T-helper 17 cell (primary cell): ENCODE data around the gene STAG2. TPM values are rescaled to one million over a fixed set of nuclear protein-coding genes. Genes with fewer than 3 reads are reported as not detected.
"Not testable (repeated sequence)": the region's sequence is repeated elsewhere in the genome, so short reads cannot be mapped to it uniquely, and the experiment has no call there.

Experiments
- ATAC-seq: fragments of 150-1000 bp; cut with Tn5 transposase; 2 replicates; pipeline ENCODE4 v1.10.0; 2021; ENCODE audit warnings: mild to moderate bottlenecking, moderate library complexity
- DNase-seq, 3 donors: peaks; one replicate each; pipeline versions ENCODE4 v3.0.0 to v3.0.0-alpha.2; 2020 to 2021
- H3K9me3 ChIP-seq: one replicate; pipeline ENCODE4 v1.7.0; 2013; ENCODE audit warnings: low read length, mild to moderate bottlenecking; ENCODE audit not compliant: control insufficient read depth, poor library complexity, severe bottlenecking
- H3K27ac Mint-ChIP-seq: one replicate; pipeline ENCODE4 v1.8.0; 2022; ENCODE audit warnings: mild to moderate bottlenecking, moderate library complexity, mixed read lengths
- H3K27me3 Mint-ChIP-seq: one replicate; pipeline ENCODE4 v1.8.0; 2022; ENCODE audit warnings: mixed read lengths
- H3K36me3 Mint-ChIP-seq: one replicate; pipeline ENCODE4 v1.8.0; 2022; ENCODE audit warnings: low read depth, mixed read lengths
- H3K4me1 Mint-ChIP-seq: one replicate; pipeline ENCODE4 v1.8.0; 2022; ENCODE audit warnings: mild to moderate bottlenecking, mixed read lengths
- H3K4me3 Mint-ChIP-seq: one replicate; pipeline ENCODE4 v1.8.0; 2022; ENCODE audit warnings: mild to moderate bottlenecking, moderate library complexity, mixed read lengths
- total RNA-seq, 4 donors: library from RNA in 2 of 4; stranded (reverse) in 2 of 4; gene quantifications; one replicate each; pipeline ENCODE4 v1.2.3 and lab custom pipeline; 2022 to 2026

Gene STAG2
- total RNA-seq, result 10 to 100 TPM; 77.2 to 81.3 TPM
- total RNA-seq (lab: John Stamatoyannopoulos, UW), result 249 to 372 reads per million in 2 donors

- peak within 1 kb of the TSS; percentile 99 for H3K27ac Mint-ChIP-seq
- no peak for ATAC-seq
- peak within 1 kb of the TSS; percentile 98 for H3K4me3 Mint-ChIP-seq
- peaks cover 4% of the 10 kb centered on the region for H3K36me3 Mint-ChIP-seq
- H3K9me3 ChIP-seq, result no peaks in the 10 kb centered on the region
- H3K27me3 Mint-ChIP-seq, result no peaks in the 10 kb centered on the region
- peak; percentile 17 to 28 (median 25) for DNase-seq
- H3K4me1 Mint-ChIP-seq, result peaks cover 24% of the 10 kb centered on the region
These were observed at the start of gene STAG2 for GRCh38 chrX:123961268-123962005. Gene STAG2 (plus strand): TSS chrX:123961706. CDS start chrX:124022628, 60,922 bp downstream.

- Mint-ChIP-seq H3K4me3 (no peak overlapping the region), H3K4me1 (no peaks in the 10 kb centered on the region), H3K27ac (no peak overlapping the region), H3K36me3 (no peaks in the 10 kb centered on the region), H3K27me3 (no peaks in the 10 kb centered on the region)
- no peaks in the 10 kb centered on the region for H3K9me3 ChIP-seq
- ATAC-seq, result no peak
- DNase-seq, result no peak
These were observed 44.4 kb upstream of the STAG2 start for GRCh38 chrX:123917069-123917468.

GRCh38 chrX:123918106-123918721, 43.3 kb upstream of the STAG2 start:
- DNase-seq, result no peak
- no peak overlapping the region for H3K4me3 Mint-ChIP-seq
- H3K36me3 Mint-ChIP-seq, result no peaks in the 10 kb centered on the region
- no peak overlapping the region for H3K27ac Mint-ChIP-seq
- no peaks in the 10 kb centered on the region for H3K4me1 Mint-ChIP-seq
- no peaks in the 10 kb centered on the region for H3K27me3 Mint-ChIP-seq
- ATAC-seq, result no peak
- no peaks in the 10 kb centered on the region for H3K9me3 ChIP-seq

DNA sequence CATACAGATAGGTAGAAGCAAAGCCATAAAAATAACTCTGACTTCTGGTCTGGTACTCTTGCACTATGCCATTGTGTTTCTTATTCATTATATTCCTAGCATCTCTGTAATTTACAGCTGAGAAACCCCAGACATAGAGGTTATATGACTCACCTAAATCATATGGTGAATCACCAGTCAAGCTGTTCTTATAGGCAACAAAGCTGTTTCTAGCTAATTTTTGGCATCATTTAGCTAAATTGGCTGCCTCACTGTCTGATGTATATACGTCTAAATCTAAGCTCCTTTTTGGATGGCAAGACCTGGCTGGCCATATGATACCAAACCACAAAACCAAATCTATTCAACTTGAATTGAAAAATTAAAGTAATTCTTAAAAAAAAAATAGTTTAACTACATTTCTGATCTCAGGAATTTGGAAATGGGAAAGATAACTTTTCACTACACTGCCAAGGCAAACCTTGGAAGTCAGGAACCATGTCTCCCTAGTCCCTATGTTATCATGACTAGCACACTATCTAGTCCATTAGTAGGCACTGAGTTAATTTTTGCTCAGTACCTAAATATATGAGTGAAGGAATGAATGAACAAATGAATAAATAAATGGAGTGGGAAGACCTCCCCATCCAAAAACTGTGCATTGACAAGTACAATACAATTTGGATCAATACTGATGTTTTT, 41.3 kb upstream of the STAG2 start:
- no peak overlapping the region for H3K4me3 Mint-ChIP-seq
- no peaks in the 10 kb centered on the region for H3K9me3 ChIP-seq
- ATAC-seq, result no peak
- H3K4me1 Mint-ChIP-seq, result no peaks in the 10 kb centered on the region
- no peaks in the 10 kb centered on the region for H3K27me3 Mint-ChIP-seq
- no peak for DNase-seq
- H3K36me3 Mint-ChIP-seq, result no peaks in the 10 kb centered on the region
- H3K27ac Mint-ChIP-seq, result peak overlapping the region; percentile 32

DNA sequence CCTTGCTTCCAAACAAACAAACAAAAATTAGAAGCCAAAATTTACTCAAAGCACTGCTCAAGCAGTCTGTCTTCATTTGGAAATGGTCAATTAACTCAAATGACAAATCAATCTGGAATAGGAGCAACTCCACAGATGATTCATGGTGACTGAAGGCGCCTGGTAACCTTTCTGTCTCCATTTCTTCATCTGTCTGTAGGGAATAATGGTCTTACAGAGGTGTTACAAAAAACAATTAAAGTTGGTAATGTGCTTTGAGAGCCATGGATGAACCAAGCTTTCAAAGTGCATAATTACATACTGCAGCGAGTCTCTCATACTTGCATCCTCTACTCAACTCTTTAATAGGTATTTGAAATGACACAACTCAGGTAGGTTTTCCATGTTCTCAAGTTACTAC, 38.3 kb upstream of the STAG2 start:
- Mint-ChIP-seq H3K4me1 (no peaks in the 10 kb centered on the region), H3K4me3 (no peak overlapping the region), H3K36me3 (no peaks in the 10 kb centered on the region), H3K27me3 (no peaks in the 10 kb centered on the region), H3K27ac (no peak overlapping the region)
- ATAC-seq (no peak), DNase-seq (no peak)
- H3K9me3 ChIP-seq, result no peaks in the 10 kb centered on the region

DNA sequence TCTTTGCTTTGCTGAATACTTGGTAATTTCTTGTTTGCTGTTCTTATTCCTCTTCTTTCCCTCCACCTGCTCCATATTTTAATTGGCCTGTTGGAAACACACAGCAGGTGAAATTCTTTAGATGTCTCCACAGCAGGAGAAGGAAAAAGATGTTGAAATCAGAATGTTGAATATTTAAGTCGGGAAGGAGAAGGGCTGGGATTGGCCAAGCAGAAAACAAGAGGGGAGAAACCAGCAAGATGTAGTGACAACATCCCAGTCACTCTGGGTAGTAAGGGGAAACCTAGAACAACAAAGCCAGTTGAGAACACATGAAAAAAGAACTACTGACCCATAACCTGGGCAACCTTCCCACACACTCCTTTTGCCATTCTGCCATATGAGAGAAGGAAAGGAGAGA, 37.3 kb upstream of the STAG2 start:
- Mint-ChIP-seq H3K4me1 (no peaks in the 10 kb centered on the region), H3K27me3 (no peaks in the 10 kb centered on the region), H3K27ac (no peak overlapping the region), H3K36me3 (no peaks in the 10 kb centered on the region), H3K4me3 (no peak overlapping the region)
- no peaks in the 10 kb centered on the region for H3K9me3 ChIP-seq
- DNase-seq (no peak), ATAC-seq (no peak)

- DNase-seq (no peak), ATAC-seq (no peak)
- no peak overlapping the region for H3K27ac Mint-ChIP-seq
- no peak overlapping the region for H3K4me3 Mint-ChIP-seq
- H3K4me1 Mint-ChIP-seq, result no peaks in the 10 kb centered on the region
- H3K27me3 Mint-ChIP-seq, result no peaks in the 10 kb centered on the region
- no peaks in the 10 kb centered on the region for H3K9me3 ChIP-seq
- no peaks in the 10 kb centered on the region for H3K36me3 Mint-ChIP-seq
These were observed 33.7 kb upstream of the STAG2 start for GRCh38 chrX:123927845-123928244.

DNA sequence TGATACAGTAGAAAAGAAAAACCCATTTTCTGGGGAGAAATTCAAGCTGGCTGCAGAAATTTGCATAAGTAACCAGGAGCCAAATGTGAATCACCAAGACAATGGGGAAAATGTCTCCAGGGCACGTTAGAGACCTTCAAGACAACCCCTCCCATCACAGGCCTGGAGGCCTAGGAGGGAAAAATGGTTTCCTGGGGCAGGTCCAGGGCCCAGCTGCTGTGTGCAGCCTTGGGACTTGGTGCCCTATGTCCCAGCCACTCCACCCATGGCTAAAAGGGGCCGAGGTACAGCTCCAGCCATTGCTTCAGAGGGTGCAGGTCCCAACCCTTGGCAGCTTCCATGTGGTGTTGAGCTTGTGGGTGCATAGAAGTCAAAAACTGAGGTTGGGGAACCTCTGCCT, 29.5 kb upstream of the STAG2 start:
- H3K4me3 Mint-ChIP-seq, H3K9me3 ChIP-seq, H3K27ac Mint-ChIP-seq, H3K4me1 Mint-ChIP-seq, ATAC-seq, H3K36me3 Mint-ChIP-seq, H3K27me3 Mint-ChIP-seq, DNase-seq: not testable (repeated sequence)

DNA sequence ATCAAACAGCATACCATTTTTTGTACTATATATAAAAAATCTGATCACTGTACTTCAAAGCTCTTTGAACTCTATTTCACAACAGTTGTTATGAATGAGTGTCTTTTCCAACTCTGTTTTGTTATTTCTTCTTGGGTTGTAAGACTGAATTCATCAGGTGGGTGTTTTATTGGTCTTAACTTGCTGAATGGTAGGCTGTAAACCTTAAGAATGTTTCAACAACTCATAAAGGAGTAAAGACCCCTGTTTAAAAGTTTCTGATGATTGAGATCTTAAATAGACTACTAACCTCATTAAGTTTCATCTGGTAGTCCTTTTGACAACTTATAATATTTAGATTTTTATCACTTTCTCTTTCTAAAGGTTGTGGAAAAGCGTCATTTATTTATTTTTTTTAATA, 18.4 kb upstream of the STAG2 start:
- Mint-ChIP-seq H3K27ac (no peak overlapping the region), H3K27me3 (no peaks in the 10 kb centered on the region), H3K36me3 (no peaks in the 10 kb centered on the region), H3K4me3 (no peak overlapping the region), H3K4me1 (peaks cover 3% of the 10 kb centered on the region)
- ATAC-seq (no peak), DNase-seq (no peak)
- H3K9me3 ChIP-seq, result no peaks in the 10 kb centered on the region

DNA sequence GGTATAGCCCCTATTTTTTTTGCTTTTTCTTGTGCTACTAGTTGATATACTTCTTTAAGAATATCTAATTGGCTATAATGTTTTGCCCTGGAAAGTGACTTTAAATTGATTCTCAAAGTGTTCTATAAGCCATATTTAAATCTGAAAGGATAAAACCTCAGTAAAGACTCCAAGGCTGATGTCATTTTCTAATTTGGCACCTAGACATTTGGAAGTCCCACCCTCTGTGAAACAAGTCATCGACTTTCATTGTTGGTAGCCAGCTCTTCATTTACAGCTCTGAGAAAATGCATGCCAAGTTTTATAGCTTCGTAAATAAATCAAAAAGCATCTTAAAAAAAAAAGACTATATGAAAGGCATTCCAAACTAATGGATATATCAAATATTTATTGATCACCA, 18.0 kb upstream of the STAG2 start:
- DNase-seq (no peak), ATAC-seq (no peak)
- Mint-ChIP-seq H3K4me3 (no peak overlapping the region), H3K4me1 (peaks cover 3% of the 10 kb centered on the region), H3K36me3 (no peaks in the 10 kb centered on the region), H3K27ac (no peak overlapping the region), H3K27me3 (no peaks in the 10 kb centered on the region)
- H3K9me3 ChIP-seq, result no peaks in the 10 kb centered on the region

DNA sequence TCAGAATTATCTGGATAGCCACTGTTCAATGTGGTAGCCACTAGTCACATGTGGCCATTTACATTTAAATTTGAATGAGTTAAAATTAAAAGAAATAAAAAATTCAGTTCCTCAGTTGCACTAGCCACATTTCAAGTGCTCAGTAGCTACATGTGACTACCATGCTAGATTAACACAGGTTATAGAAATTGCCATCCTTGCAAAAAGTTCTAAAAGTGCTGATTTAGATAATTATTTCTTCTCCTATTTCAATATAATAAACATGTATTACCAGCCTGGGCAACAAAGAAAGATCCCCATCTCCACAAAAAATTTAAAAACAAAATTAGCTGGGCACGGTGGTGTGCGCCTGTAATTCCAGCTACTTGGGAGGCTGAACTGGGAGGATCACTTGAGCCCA, 11.7 kb upstream of the STAG2 start:
- no peaks in the 10 kb centered on the region for H3K9me3 ChIP-seq
- peaks cover 3% of the 10 kb centered on the region for H3K36me3 Mint-ChIP-seq
- no peaks in the 10 kb centered on the region for H3K27me3 Mint-ChIP-seq
- H3K4me1 Mint-ChIP-seq, result peaks cover 3% of the 10 kb centered on the region
- ATAC-seq (no peak), DNase-seq (no peak)
- H3K27ac Mint-ChIP-seq, result no peak overlapping the region
- no peak overlapping the region for H3K4me3 Mint-ChIP-seq

DNA sequence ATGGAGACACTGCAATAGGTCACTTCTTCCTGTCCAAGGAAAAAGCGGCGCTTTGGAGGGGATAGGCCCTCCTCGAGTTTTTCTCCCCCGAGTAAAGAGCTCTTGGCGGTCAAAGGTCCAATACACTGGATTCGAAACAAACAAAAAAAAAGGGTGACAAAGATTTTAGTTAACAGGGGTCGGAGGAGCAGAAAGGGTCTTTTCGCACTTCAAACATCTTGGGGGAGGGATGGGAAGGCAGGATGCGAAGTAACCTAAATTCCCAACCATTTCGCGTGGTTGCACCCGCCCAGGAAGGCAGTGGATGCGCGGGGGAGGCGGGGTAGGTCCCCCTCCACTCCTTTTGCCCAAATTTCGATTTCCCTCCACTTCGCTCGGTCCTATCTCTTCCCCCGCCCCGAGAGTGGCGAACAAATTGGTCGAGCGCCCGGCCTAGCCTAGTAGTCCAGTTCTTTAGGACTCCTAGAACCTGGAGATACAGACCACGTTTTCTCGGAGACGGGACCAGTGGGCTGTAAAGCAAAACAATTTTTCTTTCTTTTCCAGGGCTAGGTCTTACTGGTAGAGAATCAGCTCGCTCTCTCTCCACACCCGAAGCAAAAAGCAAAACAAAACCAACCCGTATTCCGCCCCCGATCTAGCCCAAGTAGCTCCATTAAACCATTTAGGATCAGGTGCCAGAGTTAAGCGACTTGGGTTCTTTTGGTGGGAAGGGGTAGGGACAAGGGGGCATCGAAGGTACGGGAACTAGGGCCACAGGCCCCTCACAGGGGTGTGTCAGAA, 2.0 kb upstream of the STAG2 start:
- ATAC-seq (peak; percentile 1), DNase-seq (peak in 1 of 3 donors; percentile 7)
- H3K9me3 ChIP-seq, result no peaks in the 10 kb centered on the region
- Mint-ChIP-seq H3K27me3 (no peaks in the 10 kb centered on the region), H3K4me1 (peaks cover 14% of the 10 kb centered on the region), H3K4me3 (peak overlapping the region; percentile 98), H3K36me3 (peaks cover 4% of the 10 kb centered on the region), H3K27ac (peak overlapping the region; percentile 99)

DNA sequence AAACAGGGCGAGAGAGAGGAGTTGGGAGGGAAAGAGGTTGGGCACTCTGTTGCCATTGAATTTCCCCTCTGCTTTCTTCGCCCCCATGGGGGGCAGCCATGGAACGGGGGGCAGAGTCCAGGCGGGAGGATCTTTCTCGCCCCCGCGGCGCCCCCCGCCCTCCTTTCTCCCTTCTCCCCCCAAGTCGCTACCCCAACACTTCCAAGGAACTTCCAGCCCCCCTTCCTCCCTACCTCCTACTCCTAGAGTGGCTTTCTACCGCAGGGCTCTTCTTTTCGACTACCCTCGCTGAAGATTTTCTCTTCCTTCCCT, 594 bp upstream of the STAG2 start:
- H3K36me3 Mint-ChIP-seq, result peaks cover 4% of the 10 kb centered on the region
- peak overlapping the region; percentile 98 for H3K4me3 Mint-ChIP-seq
- H3K4me1 Mint-ChIP-seq, result peaks cover 21% of the 10 kb centered on the region
- H3K27ac Mint-ChIP-seq, result peak overlapping the region; percentile 99
- H3K27me3 Mint-ChIP-seq, result no peaks in the 10 kb centered on the region
- H3K9me3 ChIP-seq, result no peaks in the 10 kb centered on the region
- DNase-seq (no peak), ATAC-seq (no peak)
